CD4-positive, alpha-beta T cell (primary cell): ENCODE data around the gene DIPK1A. TPM values are rescaled to one million over a fixed set of nuclear protein-coding genes. Genes with fewer than 3 reads are reported as not detected.

ENCODE experiments used
- ATAC-seq: fragments of 200-7000 bp; cut with Tn5 transposase; one replicate; pipeline ENCODE4 v1.10.0; 2022; ENCODE audit warnings: mild to moderate bottlenecking; ENCODE audit not compliant: poor library complexity
- CTCF ChIA-PET: fragments of 350-600 bp; sonication (Branson Sonifier 250); formaldehyde crosslinking; loops from one replicate; lab custom pipeline; 2021; ENCODE audit warnings: antibody characterized with exemption, inconsistent platforms; lab: Charles Lee
- POLR2A ChIA-PET: fragments of 350-600 bp; sonication (Branson Sonifier 250); formaldehyde crosslinking; loops from one replicate; lab custom pipeline; 2021; ENCODE audit warnings: antibody characterized with exemption, inconsistent platforms; lab: Charles Lee
- DNase-seq, 14 experiments: peaks; one replicate each; pipeline ENCODE4 v3.0.0-alpha.2; 2013 to 2020; ENCODE audit warnings: mixed read lengths in 2 of 14
- H3K27ac ChIP-seq, 2 donors: one replicate each; pipeline versions ENCODE4 v1.5.1 to v1.7.0; 2013; ENCODE audit warnings: low read length in 2 of 2, low read depth in 1 of 2, mild to moderate bottlenecking in 1 of 2
- H3K27me3 ChIP-seq, 2 experiments: 1 replicate in 1 of 2; 2 replicates in 1 of 2; pipeline versions ENCODE4 v1.6.1 to v1.7.0; 2013; ENCODE audit warnings: low read length in 2 of 2, control low read depth in 1 of 2, mild to moderate bottlenecking in 1 of 2, moderate library complexity in 1 of 2; ENCODE audit not compliant: insufficient read depth in 2 of 2, control insufficient read depth in 1 of 2
- H3K36me3 ChIP-seq: one replicate; pipeline ENCODE4 v1.6.1; 2013; ENCODE audit warnings: low read length, control low read depth; ENCODE audit not compliant: insufficient read depth
- H3K4me1 ChIP-seq: one replicate; pipeline ENCODE4 v1.6.1; 2013; ENCODE audit warnings: low read length, control low read depth; ENCODE audit not compliant: insufficient read depth
- H3K4me3 ChIP-seq: one replicate; pipeline ENCODE4 v1.5.1; 2013; ENCODE audit warnings: mild to moderate bottlenecking, low read length, moderate library complexity
- H3K9me3 ChIP-seq, 2 experiments: 1 replicate in 1 of 2; 2 replicates in 1 of 2; pipeline versions ENCODE4 v1.6.1 to v1.7.0; 2013; ENCODE audit warnings: low read length in 2 of 2, mild to moderate bottlenecking in 2 of 2, control low read depth in 1 of 2, moderate library complexity in 1 of 2; ENCODE audit not compliant: control insufficient read depth in 1 of 2, insufficient read depth in 1 of 2
- H3K27ac Mint-ChIP-seq: one replicate; pipeline ENCODE4 v1.8.0; 2020; ENCODE audit warnings: mixed read lengths
- H3K27me3 Mint-ChIP-seq: one replicate; pipeline ENCODE4 v1.8.0; 2021; ENCODE audit warnings: mixed read lengths
- H3K36me3 Mint-ChIP-seq: one replicate; pipeline ENCODE4 v1.8.0; 2021; ENCODE audit warnings: low read depth, mixed read lengths
- H3K4me1 Mint-ChIP-seq: one replicate; pipeline ENCODE4 v1.8.0; 2021; ENCODE audit warnings: low read depth, mixed read lengths
- H3K4me3 Mint-ChIP-seq: one replicate; pipeline ENCODE4 v1.8.0; 2020; ENCODE audit warnings: mild to moderate bottlenecking, mixed read lengths
- H3K9me3 Mint-ChIP-seq: one replicate; pipeline ENCODE4 v1.8.0; 2020; ENCODE audit warnings: mixed read lengths
- CTCF ChIP-seq: fragments of 200-600 bp; IDR thresholded peaks from one replicate; pipeline ENCODE4 v1.8.0; 2022; ENCODE audit warnings: antibody characterized with exemption, mild to moderate bottlenecking
- intact Hi-C, 2 experiments: fragments of 100-400 bp; cut with DNase I in 1 of 2; cut with micrococcal nuclease in 1 of 2; formaldehyde crosslinking; loops; one replicate each; pipeline versions ENCODE4 v1.15.1 to v1.9.0; 2023 to 2025; cut with DNase I, micrococcal nuclease
- total RNA-seq, 174 experiments: library from RNA in 2 of 174; stranded (reverse) in 2 of 174; gene quantifications; one replicate each; pipeline ENCODE4 v1.2.3 and lab custom pipeline; 2021 to 2026

Gene DIPK1A
- total RNA-seq, 2 experiments from 2014 or later, result 7.0 to 7.3 TPM

GRCh38 chr1:92964316-92964715 is 3.1 kb upstream of the DIPK1A start:
- Mint-ChIP-seq H3K4me3 (no peak overlapping the region), H3K4me1 (peaks cover 21% of the 10 kb centered on the region), H3K27ac (no peak overlapping the region), H3K9me3 (no peaks in the 10 kb centered on the region), H3K27me3 (no peaks in the 10 kb centered on the region), H3K36me3 (peaks cover 13% of the 10 kb centered on the region)
- no peaks in the 10 kb centered on the region for H3K36me3 ChIP-seq
- TF ChIP-seq CTCF, result no peak
- POLR2A ChIA-PET, result interaction anchor here (0.6 to 5.0 kb wide), 7 partner anchors 15 to 115 kb away, joined by 3 to 36 read pairs (median 7); partner anchors contain the start of gene MTF2
- no peaks in the 10 kb centered on the region for H3K27me3 ChIP-seq
- peak overlapping the region; percentile 50 to 65 for H3K27ac ChIP-seq
- no peaks in the 10 kb centered on the region for H3K9me3 ChIP-seq
- peaks cover 61% of the 10 kb centered on the region for H3K4me1 ChIP-seq
- DNase-seq (no peak), ATAC-seq (no peak)
- intact Hi-C loops, result loop anchor here (5.0 to 10.0 kb wide), 8 partner anchors 82 to 1940 kb away; partner anchors contain the start of genes ABCD3 (in 1 of the 2), CCDC18 (in 1 of the 2), MTF2 (in 1 of the 2) and TMED5 (in 1 of the 2)
- H3K4me3 ChIP-seq, result no peak overlapping the region
- CTCF ChIA-PET, result interaction anchor here (1.2 to 10.4 kb wide), 4 partner anchors 17 to 133 kb away, joined by 3 to 105 read pairs (median 3); partner anchors contain the start of gene RPL5

GRCh38 chr1:92961896-92962752 is 862 bp upstream of the DIPK1A start:
- Histone ChIP-seq H3K27me3 (no peaks in the 10 kb centered on the region), H3K27ac (peak overlapping the region; percentile 96 to 99), H3K4me3 (peak overlapping the region; percentile 88), H3K9me3 (no peaks in the 10 kb centered on the region), H3K36me3 (no peaks in the 10 kb centered on the region), H3K4me1 (peaks cover 68% of the 10 kb centered on the region)
- H3K9me3 Mint-ChIP-seq, result no peaks in the 10 kb centered on the region
- CTCF ChIA-PET, result interaction anchor here (0.6 to 10.4 kb wide), 15 partner anchors 9 to 408 kb away, joined by 3 to 105 read pairs (median 7); partner anchors contain the start of gene RPL5
- POLR2A ChIA-PET, result interaction anchor here (0.5 to 5.8 kb wide), 34 partner anchors 11 to 884 kb away, joined by 3 to 159 read pairs (median 7); partner anchors contain the start of genes DR1, MTF2 and RPL5
- DNase-seq, result peak; percentile 49 to 94 (median 62)
- H3K27me3 Mint-ChIP-seq, result no peaks in the 10 kb centered on the region
- no peak for TF ChIP-seq CTCF
- peaks cover 28% of the 10 kb centered on the region for H3K4me1 Mint-ChIP-seq
- peaks cover 13% of the 10 kb centered on the region for H3K36me3 Mint-ChIP-seq
- H3K4me3 Mint-ChIP-seq, result no peak overlapping the region
- intact Hi-C loops, result loop anchor here (1.0 to 10.0 kb wide), 10 partner anchors 19 to 1937 kb away; partner anchors contain the start of genes ABCD3 (in 1 of the 2), CCDC18 (in 1 of the 2), MTF2 (in 1 of the 2) and TMED5 (in 1 of the 2)
- ATAC-seq, result peak; percentile 67
- no peak overlapping the region for H3K27ac Mint-ChIP-seq

GRCh38 chr1:92960395-92961130 is 699 bp downstream of the DIPK1A start:
- Mint-ChIP-seq H3K36me3 (peaks cover 13% of the 10 kb centered on the region), H3K4me1 (peaks cover 43% of the 10 kb centered on the region), H3K27me3 (no peaks in the 10 kb centered on the region), H3K4me3 (peak overlapping the region; percentile 96), H3K9me3 (no peaks in the 10 kb centered on the region), H3K27ac (peak overlapping the region; percentile 99)
- Histone ChIP-seq H3K27me3 (no peaks in the 10 kb centered on the region), H3K36me3 (no peaks in the 10 kb centered on the region), H3K9me3 (no peaks in the 10 kb centered on the region), H3K4me3 (peak overlapping the region; percentile 88), H3K27ac (peak overlapping the region; percentile 85 to 99), H3K4me1 (peaks cover 66% of the 10 kb centered on the region)
- peak; percentile 78 for TF ChIP-seq CTCF
- POLR2A ChIA-PET, result interaction anchor here (0.7 to 5.8 kb wide), 25 partner anchors 8 to 886 kb away, joined by 3 to 159 read pairs (median 6); partner anchors contain the start of genes MTF2 and RPL5
- ATAC-seq (peak; percentile 53), DNase-seq (peak; percentile 44 to 90 (median 57))
- CTCF ChIA-PET, result interaction anchor here (1.0 to 10.4 kb wide), 17 partner anchors 8 to 884 kb away, joined by 3 to 105 read pairs (median 7); partner anchors contain the start of genes MTF2 and RPL5
- intact Hi-C loops, result loop anchor here (1.0 to 10.0 kb wide), 11 partner anchors 9 to 1936 kb away; partner anchors contain the start of genes ABCD3 (in 1 of the 2), CCDC18 (in 1 of the 2), MTF2 (in 1 of the 2) and TMED5 (in 1 of the 2)
